ENCODE results near the gene UQCR11.

UQCR11 gene

GRCh38 chr19:1561236-1561842 lies 43.9 kb downstream of the UQCR11 start:
- Histone ChIP-seq H3K4me1 (ENCODE audit: control insufficient read depth, low read length) (no peaks in the 10 kb centered on the region), H3K27me3 (ENCODE audit: control insufficient read depth, low read length) (no peaks in the 10 kb centered on the region), H4K20me1 (ENCODE audit: control insufficient read depth, insufficient read depth, low read depth, low read length) (no peaks in the 10 kb centered on the region), H3K27ac (ENCODE audit: low read depth, low read length) (no peak overlapping the region), H3K9me3 (ENCODE audit: control insufficient read depth, insufficient read depth, low read length) (no peaks in the 10 kb centered on the region), H3K4me2 (ENCODE audit: low read length) (no peak overlapping the region), H3F3A (ENCODE audit: control insufficient read depth, insufficient read depth) (no peaks in the 10 kb centered on the region), H3K79me2 (ENCODE audit: control insufficient read depth, low read length) (peaks cover 5% of the 10 kb centered on the region; the same call in 1 of the 2 replicates), H3K9me2 (replicated peaks; ENCODE audit: control insufficient read depth, low read length) (no peaks in the 10 kb centered on the region), H3K36me3 (ENCODE audit: control insufficient read depth, low read length) (no peaks in the 10 kb centered on the region), H3K4me3 (ENCODE audit: low read length) (no peak overlapping the region)
- TF ChIP-seq EZH2phosphoT487 (IDR thresholded peaks at IDR 0.05; ENCODE audit: borderline replicate concordance, low read length): no peak
- TF ChIP-seq, protein P1, sequence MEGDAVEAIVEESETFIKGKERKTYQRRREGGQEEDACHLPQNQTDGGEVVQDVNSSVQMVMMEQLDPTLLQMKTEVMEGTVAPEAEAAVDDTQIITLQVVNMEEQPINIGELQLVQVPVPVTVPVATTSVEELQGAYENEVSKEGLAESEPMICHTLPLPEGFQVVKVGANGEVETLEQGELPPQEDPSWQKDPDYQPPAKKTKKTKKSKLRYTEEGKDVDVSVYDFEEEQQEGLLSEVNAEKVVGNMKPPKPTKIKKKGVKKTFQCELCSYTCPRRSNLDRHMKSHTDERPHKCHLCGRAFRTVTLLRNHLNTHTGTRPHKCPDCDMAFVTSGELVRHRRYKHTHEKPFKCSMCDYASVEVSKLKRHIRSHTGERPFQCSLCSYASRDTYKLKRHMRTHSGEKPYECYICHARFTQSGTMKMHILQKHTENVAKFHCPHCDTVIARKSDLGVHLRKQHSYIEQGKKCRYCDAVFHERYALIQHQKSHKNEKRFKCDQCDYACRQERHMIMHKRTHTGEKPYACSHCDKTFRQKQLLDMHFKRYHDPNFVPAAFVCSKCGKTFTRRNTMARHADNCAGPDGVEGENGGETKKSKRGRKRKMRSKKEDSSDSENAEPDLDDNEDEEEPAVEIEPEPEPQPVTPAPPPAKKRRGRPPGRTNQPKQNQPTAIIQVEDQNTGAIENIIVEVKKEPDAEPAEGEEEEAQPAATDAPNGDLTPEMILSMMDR (IDR thresholded peaks at IDR 0.05; ENCODE audit: low read depth, low read length, poor library complexity, severe bottlenecking): no peak

GRCh38 chr19:1560286-1560882 lies 44.9 kb downstream of the UQCR11 start:
- Histone ChIP-seq H3K9me2 (replicated peaks; ENCODE audit: control insufficient read depth, low read length) (no peaks in the 10 kb centered on the region), H3K79me2 (ENCODE audit: control insufficient read depth, low read length) (no peaks in the 10 kb centered on the region; the same call in 1 of the 2 replicates), H3K36me3 (ENCODE audit: control insufficient read depth, low read length) (no peaks in the 10 kb centered on the region), H3K4me3 (ENCODE audit: low read length) (no peak overlapping the region), H3K4me1 (ENCODE audit: control insufficient read depth, low read length) (no peaks in the 10 kb centered on the region), H3K27ac (ENCODE audit: low read depth, low read length) (no peak overlapping the region), H4K20me1 (ENCODE audit: control insufficient read depth, insufficient read depth, low read depth, low read length) (no peaks in the 10 kb centered on the region), H3K9me3 (ENCODE audit: control insufficient read depth, insufficient read depth, low read length) (no peaks in the 10 kb centered on the region), H3K4me2 (ENCODE audit: low read length) (no peak overlapping the region), H3F3A (ENCODE audit: control insufficient read depth, insufficient read depth) (no peaks in the 10 kb centered on the region), H3K27me3 (ENCODE audit: control insufficient read depth, low read length) (no peaks in the 10 kb centered on the region)
- TF ChIP-seq, protein P1 (IDR thresholded peaks at IDR 0.05; ENCODE audit: low read depth, low read length, poor library complexity, severe bottlenecking): no peak
- TF ChIP-seq EZH2phosphoT487 (IDR thresholded peaks at IDR 0.05; ENCODE audit: borderline replicate concordance, low read length): no peak

DNA sequence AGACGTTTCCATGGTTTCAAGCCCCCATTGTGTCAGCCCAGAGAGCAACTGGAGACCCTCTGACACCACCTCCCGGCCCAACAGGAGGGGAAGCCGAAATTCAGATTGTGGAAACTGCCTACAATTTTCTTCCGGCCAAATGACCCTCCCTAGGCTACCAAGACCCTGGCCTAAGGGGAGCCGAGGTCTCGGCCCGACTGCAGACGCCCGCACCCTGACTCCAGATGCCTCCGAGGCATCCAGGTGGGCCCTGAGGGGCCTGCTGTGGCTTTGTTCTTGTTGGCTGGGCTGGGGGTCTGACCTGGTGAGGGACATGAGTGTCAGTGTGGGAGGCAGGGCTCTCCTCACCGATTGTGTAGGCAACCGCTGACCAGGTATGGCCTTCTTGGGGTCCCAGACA lies 46.7 kb downstream of the UQCR11 start:
- no peaks in the 10 kb centered on the region; the same call in 1 of the 2 replicates for H3K79me2 ChIP-seq (ENCODE audit: control insufficient read depth, low read length)
- no peak overlapping the region for H3K27ac ChIP-seq (ENCODE audit: low read depth, low read length)
- no peaks in the 10 kb centered on the region for H3K36me3 ChIP-seq (ENCODE audit: control insufficient read depth, low read length)
- no peaks in the 10 kb centered on the region for H3F3A ChIP-seq (ENCODE audit: control insufficient read depth, insufficient read depth)
- H3K9me3 ChIP-seq (ENCODE audit: control insufficient read depth, insufficient read depth, low read length): no peaks in the 10 kb centered on the region
- H3K9me2 ChIP-seq (replicated peaks; ENCODE audit: control insufficient read depth, low read length): no peaks in the 10 kb centered on the region
- TF ChIP-seq, protein P1 (IDR thresholded peaks at IDR 0.05; ENCODE audit: low read depth, low read length, poor library complexity, severe bottlenecking): no peak
- TF ChIP-seq EZH2phosphoT487 (IDR thresholded peaks at IDR 0.05; ENCODE audit: borderline replicate concordance, low read length): no peak
- no peak overlapping the region for H3K4me3 ChIP-seq (ENCODE audit: low read length)
- no peak overlapping the region for H3K4me2 ChIP-seq (ENCODE audit: low read length)
- H3K27me3 ChIP-seq (ENCODE audit: control insufficient read depth, low read length): no peaks in the 10 kb centered on the region
- H4K20me1 ChIP-seq (ENCODE audit: control insufficient read depth, insufficient read depth, low read depth, low read length): no peaks in the 10 kb centered on the region
- no peaks in the 10 kb centered on the region for H3K4me1 ChIP-seq (ENCODE audit: control insufficient read depth, low read length)
